Measurements from ENCODE around the gene CASK. TPM values are rescaled to one million over a fixed set of nuclear protein-coding genes. Genes with fewer than 3 reads are reported as not detected.

CASK gene
- total RNA-seq, 4 donors from 2014 or later = 34.3 to 52.8 (median 40.7) TPM

- H3K27ac ChIP-seq = no peak overlapping the region
- WGBS, 2 donors = 58 to 68% methylated on average over 4 of the region's 4 CpGs
- no peak overlapping the region for H3K4me3 ChIP-seq
Measured at GRCh38 chrX:41588271-41588670, 335.1 kb downstream of the CASK start.

DNA sequence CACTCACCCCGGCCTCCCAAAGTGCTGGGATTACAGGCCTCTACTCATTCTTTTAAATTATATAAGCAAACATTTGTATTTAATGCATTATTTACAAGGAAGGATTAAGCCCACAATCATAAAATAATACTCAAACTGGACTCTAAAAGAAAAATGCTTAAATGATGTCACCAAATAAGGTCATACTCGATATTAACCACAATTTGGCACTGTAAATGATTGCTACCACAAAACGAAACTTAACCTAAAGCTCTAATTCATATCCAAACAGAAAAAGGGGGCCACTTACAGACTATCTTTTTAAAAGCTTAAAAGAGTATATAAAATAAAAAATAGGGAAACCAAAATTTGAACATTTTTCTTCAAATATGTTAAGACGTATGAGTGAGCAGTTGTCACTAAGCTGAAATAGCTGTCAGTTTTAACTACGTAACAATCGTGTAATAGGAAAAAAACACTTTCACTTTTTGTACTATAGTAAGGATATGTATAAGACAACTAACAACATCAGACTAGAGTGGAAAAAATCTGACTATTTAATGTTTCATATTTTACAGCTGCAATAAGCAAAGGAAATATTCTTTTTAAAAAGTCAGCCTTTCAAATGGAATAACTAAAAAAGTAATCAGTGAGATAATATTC is 342.8 kb downstream of the CASK start:
- H3K9me3 ChIP-seq = no peaks in the 10 kb centered on the region
- TF ChIP-seq POLR2A (IDR thresholded peaks at IDR 0.05) (no peak), CTCF (IDR thresholded peaks at IDR 0.05) (no peak), EP300 (IDR thresholded peaks at IDR 0.05) (no peak)
- H3K36me3 ChIP-seq = no peaks in the 10 kb centered on the region
- H3K4me1 ChIP-seq = no peaks in the 10 kb centered on the region
- H3K4me3 ChIP-seq = no peak overlapping the region
- no peak for DNase-seq (ENCODE audit: low spot score in 2 of 2)
- H3K27ac ChIP-seq = no peak overlapping the region
- 36 to 61% methylated on average over 6 of the region's 6 CpGs for WGBS, 2 donors
- peaks cover 0 to 7% of the 10 kb centered on the region in 2 donors for H3K27me3 ChIP-seq

More at GRCh38 chrX:41588271-41588670, 335.1 kb downstream of the CASK start:
- TF ChIP-seq POLR2A (IDR thresholded peaks at IDR 0.05) (no peak), CTCF (IDR thresholded peaks at IDR 0.05) (no peak), EP300 (IDR thresholded peaks at IDR 0.05) (no peak)
- Histone ChIP-seq H3K9me3 (no peaks in the 10 kb centered on the region), H3K36me3 (no peaks in the 10 kb centered on the region), H3K27me3 (peaks cover 0 to 4% of the 10 kb centered on the region in 2 donors), H3K4me1 (peaks cover 0 to 8% (median 0%) of the 10 kb centered on the region in 4 donors)
- no peak for DNase-seq (ENCODE audit: low spot score in 2 of 2)

GRCh38 chrX:41563876-41564275 is 359.5 kb downstream of the CASK start:
- TF ChIP-seq CTCF (IDR thresholded peaks at IDR 0.05) (no peak), EP300 (IDR thresholded peaks at IDR 0.05) (no peak), POLR2A (IDR thresholded peaks at IDR 0.05) (no peak)
- WGBS, 2 donors = 23 to 58% methylated on average over 3 of the region's 3 CpGs
- H3K4me3 ChIP-seq = no peak overlapping the region
- no peak overlapping the region for H3K27ac ChIP-seq
- no peaks in the 10 kb centered on the region for H3K36me3 ChIP-seq
- no peaks in the 10 kb centered on the region for H3K9me3 ChIP-seq
- no peak for DNase-seq (ENCODE audit: low spot score in 2 of 2)
- peaks cover 0 to 19% (median 5%) of the 10 kb centered on the region in 4 donors for H3K4me1 ChIP-seq
- H3K27me3 ChIP-seq = no peaks in the 10 kb centered on the region

GRCh38 chrX:41561045-41561444 is 362.3 kb downstream of the CASK start:
- peak in 1 of 2 donors; percentile 6 for DNase-seq (ENCODE audit: low spot score in 2 of 2)
- TF ChIP-seq POLR2A (IDR thresholded peaks at IDR 0.05) (no peak), EP300 (IDR thresholded peaks at IDR 0.05) (peak in 1 of 2 donors; percentile 44)

DNA sequence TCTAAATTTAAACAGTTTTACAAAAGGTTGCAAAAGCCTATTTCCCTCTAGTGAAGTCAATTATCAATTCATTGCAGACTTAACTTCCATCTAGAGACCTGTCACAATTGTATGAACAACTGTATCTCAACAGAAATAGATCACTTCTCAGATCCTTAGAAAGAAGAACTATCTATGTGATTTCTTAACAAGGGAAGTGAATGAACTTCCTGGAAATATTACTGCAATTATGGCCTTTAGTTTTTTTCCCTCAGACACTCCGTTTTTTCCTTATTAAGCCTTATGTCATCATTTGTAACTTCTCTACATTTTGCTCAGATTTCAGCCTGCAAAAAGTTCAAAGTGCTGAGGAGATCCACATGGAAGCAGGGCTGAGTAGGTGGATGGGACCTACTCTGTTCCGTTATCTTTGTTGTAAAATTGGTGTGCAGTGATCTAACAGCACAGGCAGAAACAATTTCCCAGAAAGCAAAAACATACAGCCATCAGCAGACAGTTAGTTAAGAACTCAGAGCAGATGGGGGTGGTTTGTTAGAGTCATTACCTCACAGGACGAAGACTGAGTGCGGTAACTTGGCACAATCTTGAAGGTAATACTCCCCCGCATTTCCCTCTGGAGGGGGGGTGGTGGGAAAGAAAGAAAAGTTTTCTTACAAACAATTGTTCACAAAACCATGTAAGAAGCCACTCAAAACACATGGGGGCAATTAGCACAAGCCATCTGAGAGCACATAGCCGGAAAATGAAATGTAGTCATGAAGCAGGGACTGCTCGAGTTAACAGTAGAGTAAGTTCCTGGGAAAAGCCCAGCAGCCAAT is 363.9 kb downstream of the CASK start:
- Histone ChIP-seq H3K9me3 (no peaks in the 10 kb centered on the region), H3K4me1 (peaks cover 0 to 23% (median 5%) of the 10 kb centered on the region in 4 donors), H3K27ac (peak overlapping the region in 1 of 4 donors; percentile 2), H3K4me3 (no peak overlapping the region), H3K36me3 (no peaks in the 10 kb centered on the region), H3K27me3 (peaks cover 0 to 6% of the 10 kb centered on the region in 2 donors)
- WGBS, 2 donors = 10 to 24% methylated on average over 7 of the region's 7 CpGs
- no peak for TF ChIP-seq EP300 (IDR thresholded peaks at IDR 0.05)
- no peak for TF ChIP-seq CTCF (IDR thresholded peaks at IDR 0.05)
- no peak for TF ChIP-seq POLR2A (IDR thresholded peaks at IDR 0.05)
- peak in 1 of 2 donors; percentile 4 for DNase-seq (ENCODE audit: low spot score in 2 of 2)

More at GRCh38 chrX:41561045-41561444, 362.3 kb downstream of the CASK start:
- Histone ChIP-seq H3K27ac (peak overlapping the region in 2 of 4 donors; percentile 47 to 60), H3K9me3 (no peaks in the 10 kb centered on the region), H3K27me3 (peaks cover 0 to 6% of the 10 kb centered on the region in 2 donors), H3K4me3 (no peak overlapping the region), H3K36me3 (no peaks in the 10 kb centered on the region), H3K4me1 (peaks cover 0 to 23% (median 5%) of the 10 kb centered on the region in 4 donors)
- 11 to 29% methylated on average over 2 of the region's 2 CpGs for WGBS, 2 donors

Measured in tibial nerve (tissue), 4 donors.